ENCODE data around the gene TEX19. TPM values are rescaled to one million over a fixed set of nuclear protein-coding genes. Genes with fewer than 3 reads are reported as not detected.
"Not testable (repeated sequence)": the region's sequence is repeated elsewhere in the genome, so short reads cannot be mapped to it uniquely, and the experiment has no call there.

Gene TEX19
- polyA plus RNA-seq, 1 experiment, result 0.04 TPM

DNA sequence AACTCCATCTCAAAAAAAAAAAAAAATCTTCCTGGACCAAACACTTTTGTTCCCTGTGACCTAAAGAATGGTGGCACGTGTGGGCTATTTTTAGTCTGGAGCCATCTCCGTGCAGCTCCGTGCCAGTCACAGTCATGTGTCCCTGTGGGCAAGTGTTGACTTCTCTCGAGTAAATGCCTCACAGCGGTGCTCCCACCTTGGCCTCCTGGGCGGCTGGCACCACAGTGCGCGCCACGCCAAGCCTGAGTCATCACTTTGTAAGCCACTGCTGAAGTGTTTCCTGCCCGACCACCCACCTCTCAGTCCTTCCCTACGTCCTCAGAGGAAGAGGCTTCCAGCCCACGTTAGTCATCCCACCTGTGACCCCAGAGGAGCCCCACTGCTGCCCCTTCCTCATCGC is 48.2 kb downstream of the TEX19 start:
- TF ChIP-seq, protein P1, sequence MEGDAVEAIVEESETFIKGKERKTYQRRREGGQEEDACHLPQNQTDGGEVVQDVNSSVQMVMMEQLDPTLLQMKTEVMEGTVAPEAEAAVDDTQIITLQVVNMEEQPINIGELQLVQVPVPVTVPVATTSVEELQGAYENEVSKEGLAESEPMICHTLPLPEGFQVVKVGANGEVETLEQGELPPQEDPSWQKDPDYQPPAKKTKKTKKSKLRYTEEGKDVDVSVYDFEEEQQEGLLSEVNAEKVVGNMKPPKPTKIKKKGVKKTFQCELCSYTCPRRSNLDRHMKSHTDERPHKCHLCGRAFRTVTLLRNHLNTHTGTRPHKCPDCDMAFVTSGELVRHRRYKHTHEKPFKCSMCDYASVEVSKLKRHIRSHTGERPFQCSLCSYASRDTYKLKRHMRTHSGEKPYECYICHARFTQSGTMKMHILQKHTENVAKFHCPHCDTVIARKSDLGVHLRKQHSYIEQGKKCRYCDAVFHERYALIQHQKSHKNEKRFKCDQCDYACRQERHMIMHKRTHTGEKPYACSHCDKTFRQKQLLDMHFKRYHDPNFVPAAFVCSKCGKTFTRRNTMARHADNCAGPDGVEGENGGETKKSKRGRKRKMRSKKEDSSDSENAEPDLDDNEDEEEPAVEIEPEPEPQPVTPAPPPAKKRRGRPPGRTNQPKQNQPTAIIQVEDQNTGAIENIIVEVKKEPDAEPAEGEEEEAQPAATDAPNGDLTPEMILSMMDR (IDR thresholded peaks at IDR 0.05; ENCODE audit: low read depth, low read length), result no peak
- ChIA-PET CTCF (no interaction called here), POLR2A (interaction anchor here (0.7 kb wide), 1 partner anchor 11 kb away, joined by 3 read pairs; the partner anchor contains the start of gene HEXD)
- Histone ChIP-seq H3K27me3 (ENCODE audit: control insufficient read depth, insufficient read depth, low read length) (no peaks in the 10 kb centered on the region), H3K27ac (ENCODE audit: low read depth, low read length) (no peak overlapping the region), H3K4me3 (ENCODE audit: low read depth, low read length) (no peak overlapping the region), H3K9me3 (ENCODE audit: control insufficient read depth, insufficient read depth, low read length) (no peaks in the 10 kb centered on the region; the same call in 1 of the 2 replicates)
- DNase-seq (ENCODE audit: low read depth, low spot score), result no peak

DNA sequence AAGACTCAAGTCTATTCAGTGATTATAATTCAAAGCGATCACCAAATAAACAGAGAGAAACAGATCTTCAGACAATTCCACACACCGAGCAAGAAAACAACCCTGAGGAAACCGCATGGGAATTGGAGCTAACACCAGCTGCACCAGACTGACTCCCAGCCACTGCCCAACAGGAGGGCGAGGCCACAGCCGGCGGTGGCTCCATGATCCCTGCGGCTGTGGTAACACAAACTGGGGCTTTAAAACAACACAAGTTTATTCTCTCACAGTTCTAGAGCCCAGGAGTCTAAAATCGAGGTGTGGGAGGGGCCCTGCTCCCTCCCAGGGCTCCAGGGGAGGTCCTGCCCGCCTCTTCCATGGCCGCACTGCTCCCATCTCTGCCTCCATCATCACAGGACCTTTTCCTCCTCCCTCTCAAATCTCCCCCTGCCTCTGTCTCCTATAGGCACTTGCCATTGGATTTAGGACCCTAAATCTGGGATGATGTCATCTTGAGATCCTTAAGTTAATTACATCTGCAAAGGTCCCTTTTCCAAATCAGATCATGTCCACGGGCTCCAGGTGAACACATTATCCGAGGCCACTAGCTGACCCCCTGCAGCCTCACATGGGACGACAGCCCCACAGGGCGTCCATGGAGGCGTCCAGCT is 49.4 kb downstream of the TEX19 start:
- H3K27ac ChIP-seq (ENCODE audit: low read depth, low read length), result no peak overlapping the region
- H3K27me3 ChIP-seq (ENCODE audit: control insufficient read depth, insufficient read depth, low read length), result no peaks in the 10 kb centered on the region
- no peak for DNase-seq (ENCODE audit: low read depth, low spot score)
- TF ChIP-seq, protein P1 (IDR thresholded peaks at IDR 0.05; ENCODE audit: low read depth, low read length), result no peak
- no peak overlapping the region for H3K4me3 ChIP-seq (ENCODE audit: low read depth, low read length)
- POLR2A ChIA-PET, result no interaction called here
- CTCF ChIA-PET, result no interaction called here
- no peaks in the 10 kb centered on the region; the same call in 1 of the 2 replicates for H3K9me3 ChIP-seq (ENCODE audit: control insufficient read depth, insufficient read depth, low read length)

DNA sequence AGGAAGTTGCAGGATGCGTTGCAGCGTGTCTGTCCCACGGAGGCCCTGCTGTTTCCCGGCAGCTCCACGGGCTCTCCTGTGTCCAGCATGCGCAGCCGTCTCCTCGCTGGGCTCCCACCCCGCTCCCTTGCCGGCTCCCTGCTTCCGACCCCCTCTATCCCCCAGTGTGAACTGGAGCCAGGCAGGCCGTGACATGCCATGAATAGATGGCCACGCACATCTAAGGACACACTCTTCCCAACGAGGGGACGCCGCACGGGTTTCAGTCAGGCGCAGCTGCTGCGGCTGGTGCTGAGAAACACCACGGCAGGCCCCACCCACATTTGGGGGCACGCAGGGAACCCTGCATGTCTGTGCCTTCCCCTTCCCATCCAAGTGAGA is 49.9 kb downstream of the TEX19 start:
- DNase-seq (ENCODE audit: low read depth, low spot score), result no peak
- POLR2A ChIA-PET, result no interaction called here
- Histone ChIP-seq H3K4me3 (ENCODE audit: low read depth, low read length) (no peak overlapping the region), H3K9me3 (ENCODE audit: control insufficient read depth, insufficient read depth, low read length) (no peaks in the 10 kb centered on the region; the same call in 1 of the 2 replicates), H3K27me3 (ENCODE audit: control insufficient read depth, insufficient read depth, low read length) (no peaks in the 10 kb centered on the region), H3K27ac (ENCODE audit: low read depth, low read length) (no peak overlapping the region)
- CTCF ChIA-PET, result no interaction called here
- TF ChIP-seq, protein P1 (IDR thresholded peaks at IDR 0.05; ENCODE audit: low read depth, low read length), result no peak

DNA sequence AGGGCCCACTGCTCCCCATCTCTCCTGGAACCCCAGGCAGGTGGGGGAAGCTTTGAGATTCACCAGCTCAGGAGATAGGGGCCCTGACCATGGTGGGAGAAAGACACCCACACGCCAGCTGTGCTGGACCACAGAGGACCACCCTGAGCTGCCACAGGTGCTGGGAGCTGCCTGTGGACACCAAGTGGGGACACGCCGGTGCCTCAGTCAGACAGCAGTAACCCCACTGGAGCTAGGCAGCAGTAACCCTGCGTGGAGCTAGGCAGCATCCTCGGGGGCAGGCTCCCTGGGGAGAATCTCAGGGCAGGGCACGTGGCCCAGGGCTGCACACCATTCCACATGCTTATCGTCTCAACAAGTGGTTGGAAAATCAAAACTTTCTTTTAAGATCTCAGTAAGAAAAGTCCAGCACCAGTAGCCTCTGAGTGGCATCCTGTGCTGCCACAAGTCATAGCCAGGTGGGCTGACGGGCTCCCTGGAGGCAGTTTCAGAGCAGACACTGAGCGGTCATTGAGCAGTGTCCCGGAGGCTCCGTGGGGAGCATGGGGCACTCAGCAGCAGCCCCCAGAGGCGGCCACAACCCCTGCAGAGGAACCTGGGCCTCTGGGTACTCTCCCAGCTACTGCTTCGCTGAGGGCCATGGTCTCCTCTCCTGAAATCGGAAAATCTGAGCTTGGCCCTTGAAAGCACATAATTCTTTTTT is 51.1 kb downstream of the TEX19 start:
- no peak overlapping the region for H3K4me3 ChIP-seq (ENCODE audit: low read depth, low read length)
- H3K9me3 ChIP-seq (ENCODE audit: control insufficient read depth, insufficient read depth, low read length), result no peaks in the 10 kb centered on the region; the same call in 1 of the 2 replicates
- DNase-seq (ENCODE audit: low read depth, low spot score), result no peak
- ChIA-PET CTCF (interaction anchor here (1.0 kb wide), 1 partner anchor 15 kb away, joined by 3 read pairs; no protein-coding TSS in a partner anchor), POLR2A (no interaction called here)
- H3K27ac ChIP-seq (ENCODE audit: low read depth, low read length), result no peak overlapping the region
- TF ChIP-seq, protein P1 (IDR thresholded peaks at IDR 0.05; ENCODE audit: low read depth, low read length), result no peak
- H3K27me3 ChIP-seq (ENCODE audit: control insufficient read depth, insufficient read depth, low read length), result no peaks in the 10 kb centered on the region

DNA sequence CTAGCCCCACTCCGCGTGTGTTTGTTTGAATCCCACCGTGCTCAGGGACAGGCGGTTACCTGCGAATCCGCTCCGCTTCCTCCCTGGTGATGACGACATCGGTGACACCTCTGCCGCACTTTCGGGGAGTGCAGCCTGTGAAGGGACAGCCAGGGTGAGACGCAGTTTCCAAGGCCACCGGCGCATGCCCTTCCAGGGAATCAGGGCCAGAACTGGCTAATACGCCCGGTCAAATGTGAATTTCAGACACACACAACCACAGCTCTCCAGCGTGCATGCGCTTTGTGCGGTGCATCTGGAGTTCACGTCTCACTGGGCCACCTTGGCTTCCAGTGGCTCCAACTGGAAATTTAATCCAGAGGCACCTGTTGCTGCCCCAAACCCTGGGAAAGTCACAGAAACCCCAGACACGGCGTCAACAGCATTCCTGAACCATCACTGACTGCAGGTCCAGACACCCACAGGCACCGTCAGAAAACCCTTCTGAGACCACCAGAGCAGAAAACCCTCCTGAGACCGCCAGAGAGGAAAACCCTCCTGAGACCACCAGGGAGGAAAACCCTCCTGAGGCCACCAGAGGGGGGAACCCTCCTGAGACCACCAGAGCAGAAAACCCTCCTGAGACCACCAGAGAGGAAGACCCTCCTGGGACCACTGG is 52.5 kb downstream of the TEX19 start:
- TF ChIP-seq, protein P1 (IDR thresholded peaks at IDR 0.05; ENCODE audit: low read depth, low read length), result no peak
- no peaks in the 10 kb centered on the region for H3K27me3 ChIP-seq (ENCODE audit: control insufficient read depth, insufficient read depth, low read length)
- H3K27ac ChIP-seq (ENCODE audit: low read depth, low read length), result no peak overlapping the region
- ChIA-PET POLR2A (no interaction called here), CTCF (interaction anchor here (1.0 kb wide), 1 partner anchor 13 kb away, joined by 3 read pairs; no protein-coding TSS in a partner anchor)
- no peak overlapping the region for H3K4me3 ChIP-seq (ENCODE audit: low read depth, low read length)
- H3K9me3 ChIP-seq (ENCODE audit: control insufficient read depth, insufficient read depth, low read length), result no peaks in the 10 kb centered on the region; the same call in 1 of the 2 replicates
- DNase-seq (ENCODE audit: low read depth, low spot score), result no peak

DNA sequence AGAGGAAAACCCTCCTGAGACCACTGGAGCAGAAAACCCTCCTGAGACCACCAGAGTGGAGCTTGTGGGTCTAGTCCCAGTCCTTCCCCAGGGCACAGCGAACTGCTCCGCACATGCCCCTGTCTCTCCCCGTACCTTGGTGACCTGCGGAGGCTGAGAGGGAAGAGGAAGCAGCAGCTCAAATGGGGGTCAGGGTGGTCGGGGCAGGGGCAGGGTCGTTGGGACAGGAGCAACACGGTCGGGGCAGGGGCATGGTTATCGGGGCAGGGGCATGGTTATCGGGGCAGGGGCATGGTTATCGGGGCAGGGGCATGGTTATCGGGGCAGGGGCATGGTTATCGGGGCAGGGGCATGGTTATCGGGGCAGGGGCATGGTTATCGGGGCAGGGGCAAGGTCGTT is 53.0 kb downstream of the TEX19 start:
- DNase-seq (ENCODE audit: low read depth, low spot score); POLR2A ChIA-PET; H3K9me3 ChIP-seq (ENCODE audit: control insufficient read depth, insufficient read depth, low read length); CTCF ChIA-PET; H3K27ac ChIP-seq (ENCODE audit: low read depth, low read length); H3K27me3 ChIP-seq (ENCODE audit: control insufficient read depth, insufficient read depth, low read length); H3K4me3 ChIP-seq (ENCODE audit: low read depth, low read length): not testable (repeated sequence)

Data from AG04450 (cell line).